Measurements from ENCODE around the gene IFFO2.

GRCh38 chr1:18994381-18994780 lies 37.9 kb upstream of the IFFO2 start:
- TF ChIP-seq, protein P1, sequence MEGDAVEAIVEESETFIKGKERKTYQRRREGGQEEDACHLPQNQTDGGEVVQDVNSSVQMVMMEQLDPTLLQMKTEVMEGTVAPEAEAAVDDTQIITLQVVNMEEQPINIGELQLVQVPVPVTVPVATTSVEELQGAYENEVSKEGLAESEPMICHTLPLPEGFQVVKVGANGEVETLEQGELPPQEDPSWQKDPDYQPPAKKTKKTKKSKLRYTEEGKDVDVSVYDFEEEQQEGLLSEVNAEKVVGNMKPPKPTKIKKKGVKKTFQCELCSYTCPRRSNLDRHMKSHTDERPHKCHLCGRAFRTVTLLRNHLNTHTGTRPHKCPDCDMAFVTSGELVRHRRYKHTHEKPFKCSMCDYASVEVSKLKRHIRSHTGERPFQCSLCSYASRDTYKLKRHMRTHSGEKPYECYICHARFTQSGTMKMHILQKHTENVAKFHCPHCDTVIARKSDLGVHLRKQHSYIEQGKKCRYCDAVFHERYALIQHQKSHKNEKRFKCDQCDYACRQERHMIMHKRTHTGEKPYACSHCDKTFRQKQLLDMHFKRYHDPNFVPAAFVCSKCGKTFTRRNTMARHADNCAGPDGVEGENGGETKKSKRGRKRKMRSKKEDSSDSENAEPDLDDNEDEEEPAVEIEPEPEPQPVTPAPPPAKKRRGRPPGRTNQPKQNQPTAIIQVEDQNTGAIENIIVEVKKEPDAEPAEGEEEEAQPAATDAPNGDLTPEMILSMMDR (IDR thresholded peaks at IDR 0.05; ENCODE audit: low read length): no peak
- TF ChIP-seq EZH2 (IDR thresholded peaks at IDR 0.05; ENCODE audit: borderline replicate concordance, low read length): no peak

Measured in OCI-LY1 (cell line).